HEK293 (cell line): Measurements from ENCODE around the gene SLC2A4RG.

ENCODE experiments used
- CTCF ChIA-PET: fragments of 350-600 bp; formaldehyde crosslinking; extraction: SDS; loops from one replicate; lab custom pipeline; 2021; ENCODE audit warnings: antibody characterized with exemption; lab: Yijun Ruan, JAX
- POLR2A ChIA-PET: fragments of 300-600 bp; formaldehyde crosslinking; extraction: SDS; loops from one replicate; lab custom pipeline; 2020; ENCODE audit warnings: antibody characterized with exemption, inconsistent platforms; lab: Yijun Ruan, JAX
- H3K27ac ChIP-seq: fragments of 200-500 bp; sonication (Bioruptor generic); 2 replicates; pipeline ENCODE4 v1.5.1; 2014; ENCODE audit warnings: low read depth, low read length, control low read depth, inconsistent platforms; ENCODE audit errors: extremely low read depth
- H3K36me3 ChIP-seq, 2 experiments: fragments of 200-500 bp in 1 of 2; sonication (Bioruptor generic) in 1 of 2; 1 replicate in 1 of 2; 2 replicates in 1 of 2; pipeline ENCODE4 v1.5.1; 2014 to 2017; ENCODE audit warnings: inconsistent platforms in 2 of 2, low read length in 2 of 2; ENCODE audit not compliant: control insufficient read depth in 2 of 2, insufficient read depth in 1 of 2
- H3K4me1 ChIP-seq: fragments of 200-500 bp; sonication (Bioruptor generic); 2 replicates; pipeline ENCODE4 v1.5.1; 2014; ENCODE audit warnings: mild to moderate bottlenecking, low read length, inconsistent platforms; ENCODE audit not compliant: control insufficient read depth, insufficient read depth
- H3K4me3 ChIP-seq: 2 replicates; pipeline ENCODE4 v1.5.1; 2011; ENCODE audit warnings: low read depth, mild to moderate bottlenecking, control low read depth, low read length, moderate library complexity
- H3K9me3 ChIP-seq: fragments of 200-500 bp; sonication (Bioruptor generic); 2 replicates; pipeline ENCODE4 v1.5.1; 2014; ENCODE audit warnings: low read depth, low read length, inconsistent platforms; ENCODE audit not compliant: control insufficient read depth, insufficient read depth
- FEZF1 ChIP-seq: fragments of 450-650 bp; formaldehyde crosslinking; IDR thresholded peaks from 2 replicates; pipeline ENCODE4 v1.5.1; 2016; ENCODE audit warnings: missing biosample characterization, missing genetic modification characterization
- GLIS2 ChIP-seq: fragments of 450-650 bp; formaldehyde crosslinking; IDR thresholded peaks from 2 replicates; pipeline ENCODE4 v1.5.1; 2016; ENCODE audit warnings: missing biosample characterization, missing genetic modification characterization
- SETDB1 ChIP-seq: IDR thresholded peaks from one replicate; pipeline ENCODE4 v1.6.1; 2017; ENCODE audit warnings: mild to moderate bottlenecking, low read length, moderate library complexity, mixed read lengths; ENCODE audit not compliant: insufficient read length
- SP3 ChIP-seq: fragments of 450-650 bp; formaldehyde crosslinking; IDR thresholded peaks from 2 replicates; pipeline ENCODE4 v1.5.1; 2016; ENCODE audit warnings: missing biosample characterization, missing genetic modification characterization
- ZFHX2 ChIP-seq: fragments of 450-650 bp; formaldehyde crosslinking; conservative IDR thresholded peaks from 2 replicates; pipeline ENCODE4 v1.5.1; 2016; ENCODE audit warnings: missing biosample characterization, missing genetic modification characterization
- ZFP3 ChIP-seq: fragments of 450-650 bp; formaldehyde crosslinking; IDR thresholded peaks from 2 replicates; pipeline ENCODE4 v1.5.1; 2016; ENCODE audit warnings: low read depth, missing biosample characterization, missing genetic modification characterization
- ZIC2 ChIP-seq: fragments of 450-650 bp; formaldehyde crosslinking; IDR thresholded peaks from 2 replicates; pipeline ENCODE4 v1.5.1; 2016; ENCODE audit warnings: missing biosample characterization, missing genetic modification characterization
- ZNF121 ChIP-seq: fragments of 450-650 bp; formaldehyde crosslinking; IDR thresholded peaks from 2 replicates; pipeline ENCODE4 v1.5.1; 2016; ENCODE audit warnings: missing biosample characterization, missing genetic modification characterization
- ZNF155 ChIP-seq: fragments of 450-650 bp; formaldehyde crosslinking; IDR thresholded peaks from 2 replicates; pipeline ENCODE4 v1.5.1; 2016; ENCODE audit warnings: missing biosample characterization, missing genetic modification characterization
- ZNF16 ChIP-seq: fragments of 450-650 bp; formaldehyde crosslinking; IDR thresholded peaks from 2 replicates; pipeline ENCODE4 v1.5.1; 2016; ENCODE audit warnings: low read depth, missing biosample characterization, missing genetic modification characterization
- ZNF184 ChIP-seq: fragments of 450-650 bp; IDR thresholded peaks from 2 replicates; pipeline ENCODE4 v1.5.1; 2018; ENCODE audit warnings: missing biosample characterization, mild to moderate bottlenecking, missing genetic modification characterization
- ZNF555 ChIP-seq: fragments of 450-650 bp; formaldehyde crosslinking; conservative IDR thresholded peaks from 2 replicates; pipeline ENCODE4 v1.5.1; 2017; ENCODE audit warnings: missing biosample characterization, mild to moderate bottlenecking, missing genetic modification characterization, inconsistent platforms
- ZNF629 ChIP-seq: fragments of 450-650 bp; formaldehyde crosslinking; IDR thresholded peaks from 2 replicates; pipeline ENCODE4 v1.5.1; 2017; ENCODE audit warnings: missing biosample characterization, missing genetic modification characterization
- ZNF658 ChIP-seq: fragments of 450-650 bp; formaldehyde crosslinking; IDR thresholded peaks from 2 replicates; pipeline ENCODE4; 2016; ENCODE audit warnings: missing biosample characterization, missing genetic modification characterization
- ZNF660 ChIP-seq: fragments of 450-650 bp; IDR thresholded peaks from 2 replicates; pipeline ENCODE4 v1.5.1; 2018; ENCODE audit warnings: missing biosample characterization, mild to moderate bottlenecking, missing genetic modification characterization
- ZNF76 ChIP-seq: fragments of 450-650 bp; formaldehyde crosslinking; IDR thresholded peaks from 2 replicates; pipeline ENCODE4; 2016; ENCODE audit warnings: low read depth, missing biosample characterization, missing genetic modification characterization, borderline replicate concordance
- TF ChIP-seq, protein P1 (sequence below): fragments of 450-650 bp; formaldehyde crosslinking; IDR thresholded peaks from 2 replicates; pipeline ENCODE4 v1.5.1; 2016; ENCODE audit warnings: missing biosample characterization, missing genetic modification characterization
- TF ChIP-seq, protein P2 (sequence below): fragments of 450-650 bp; formaldehyde crosslinking; IDR thresholded peaks from 2 replicates; pipeline ENCODE4 v1.5.1; 2016; ENCODE audit warnings: missing biosample characterization, missing genetic modification characterization
- TF ChIP-seq, protein P3 (sequence below): fragments of 450-650 bp; formaldehyde crosslinking; IDR thresholded peaks from 2 replicates; pipeline ENCODE4 v1.5.1; 2017; ENCODE audit warnings: missing biosample characterization, missing genetic modification characterization
- TF ChIP-seq, protein P4 (sequence below): fragments of 450-650 bp; formaldehyde crosslinking; IDR thresholded peaks from 2 replicates; pipeline ENCODE4 v1.5.1; 2017; ENCODE audit warnings: missing biosample characterization, missing genetic modification characterization
- TF ChIP-seq, protein P5 (sequence below): fragments of 450-650 bp; formaldehyde crosslinking; IDR thresholded peaks from 2 replicates; pipeline ENCODE4 v1.5.1; 2016; ENCODE audit warnings: missing biosample characterization, missing genetic modification characterization
- TF ChIP-seq, protein P6 (sequence below): fragments of 450-650 bp; formaldehyde crosslinking; IDR thresholded peaks from 2 replicates; pipeline ENCODE4 v1.5.1; 2016; ENCODE audit warnings: missing biosample characterization, missing genetic modification characterization
- TF ChIP-seq, protein P7 (sequence below): fragments of 450-650 bp; formaldehyde crosslinking; IDR thresholded peaks from 2 replicates; pipeline ENCODE4 v1.5.1; 2016; ENCODE audit warnings: missing biosample characterization, missing genetic modification characterization
- TF ChIP-seq, protein P8 (sequence below): fragments of 450-650 bp; formaldehyde crosslinking; IDR thresholded peaks from 2 replicates; pipeline ENCODE4 v1.5.1; 2016; ENCODE audit warnings: missing biosample characterization, missing genetic modification characterization, low read depth

The SLC2A4RG gene, protein sequence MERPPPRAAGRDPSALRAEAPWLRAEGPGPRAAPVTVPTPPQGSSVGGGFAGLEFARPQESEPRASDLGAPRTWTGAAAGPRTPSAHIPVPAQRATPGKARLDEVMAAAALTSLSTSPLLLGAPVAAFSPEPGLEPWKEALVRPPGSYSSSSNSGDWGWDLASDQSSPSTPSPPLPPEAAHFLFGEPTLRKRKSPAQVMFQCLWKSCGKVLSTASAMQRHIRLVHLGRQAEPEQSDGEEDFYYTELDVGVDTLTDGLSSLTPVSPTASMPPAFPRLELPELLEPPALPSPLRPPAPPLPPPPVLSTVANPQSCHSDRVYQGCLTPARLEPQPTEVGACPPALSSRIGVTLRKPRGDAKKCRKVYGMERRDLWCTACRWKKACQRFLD

DNA sequence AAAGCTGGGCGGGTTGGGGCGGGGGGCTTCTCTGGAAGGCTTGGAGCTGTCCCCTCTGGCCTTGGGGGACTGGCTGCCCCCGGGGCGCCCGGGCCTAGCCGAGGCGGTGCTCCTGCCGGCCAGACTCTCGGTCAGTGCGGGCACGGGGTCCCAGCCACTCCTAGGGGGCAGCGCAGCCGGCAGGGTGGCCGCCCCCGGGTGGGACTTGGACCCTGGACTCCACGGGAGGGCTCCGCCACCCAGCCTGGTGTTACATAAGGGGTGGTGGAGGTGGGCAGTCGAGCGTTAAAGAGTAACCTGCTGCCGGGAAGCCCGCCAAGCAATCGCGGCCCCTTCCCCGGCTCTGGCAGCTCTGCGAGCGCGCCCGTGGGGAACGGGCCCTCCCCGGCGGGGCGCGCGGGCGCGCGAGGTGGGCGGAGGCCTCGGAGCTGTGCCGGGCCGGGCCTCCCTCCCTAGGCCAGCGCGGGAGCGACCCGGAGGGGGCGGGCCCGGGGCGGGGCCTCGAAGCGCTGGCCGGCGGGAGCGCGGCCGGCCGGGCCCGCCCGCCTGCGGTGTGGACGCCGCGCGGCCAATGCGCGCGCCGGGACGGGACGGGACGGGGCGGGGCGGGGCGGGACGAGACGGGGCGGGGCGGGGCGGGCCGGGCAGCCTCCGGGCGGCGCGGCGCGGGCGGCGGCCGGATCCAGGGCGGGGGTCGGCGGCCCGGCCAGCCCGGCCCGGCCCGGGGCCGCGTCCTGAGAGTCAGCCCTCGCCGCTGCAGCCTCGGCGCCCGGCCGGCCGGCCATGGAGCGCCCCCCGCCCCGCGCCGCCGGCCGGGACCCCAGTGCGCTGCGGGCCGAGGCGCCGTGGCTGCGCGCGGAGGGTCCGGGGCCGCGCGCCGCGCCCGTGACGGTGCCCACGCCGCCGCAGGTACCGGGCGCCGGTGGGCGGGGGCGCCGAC lies at the start of gene SLC2A4RG:
TSS of gene SLC2A4RG (plus strand) at position 647 of the 940 bp plus-strand sequence. CDS start at position 784, 137 bp downstream.
- Histone ChIP-seq H3K4me1 (no peaks in the 10 kb centered on the region; the same call in 1 of the 2 replicates), H3K4me3 (peak within 1 kb of the TSS; percentile 54), H3K36me3 (peaks cover 4 to 52% of the 10 kb centered on the region in 2 experiments; a peak in 1 of 3 replicates), H3K9me3 (no peaks in the 10 kb centered on the region), H3K27ac (peak within 1 kb of the TSS; percentile 79)
- ChIA-PET POLR2A (no interaction called here), CTCF (no interaction called here)
- TF ChIP-seq, protein P1, sequence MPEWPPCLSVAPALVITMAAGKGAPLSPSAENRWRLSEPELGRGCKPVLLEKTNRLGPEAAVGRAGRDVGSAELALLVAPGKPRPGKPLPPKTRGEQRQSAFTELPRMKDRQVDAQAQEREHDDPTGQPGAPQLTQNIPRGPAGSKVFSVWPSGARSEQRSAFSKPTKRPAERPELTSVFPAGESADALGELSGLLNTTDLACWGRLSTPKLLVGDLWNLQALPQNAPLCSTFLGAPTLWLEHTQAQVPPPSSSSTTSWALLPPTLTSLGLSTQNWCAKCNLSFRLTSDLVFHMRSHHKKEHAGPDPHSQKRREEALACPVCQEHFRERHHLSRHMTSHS (tag by site-specific recombination) = no peak
- TF ChIP-seq, protein P2, sequence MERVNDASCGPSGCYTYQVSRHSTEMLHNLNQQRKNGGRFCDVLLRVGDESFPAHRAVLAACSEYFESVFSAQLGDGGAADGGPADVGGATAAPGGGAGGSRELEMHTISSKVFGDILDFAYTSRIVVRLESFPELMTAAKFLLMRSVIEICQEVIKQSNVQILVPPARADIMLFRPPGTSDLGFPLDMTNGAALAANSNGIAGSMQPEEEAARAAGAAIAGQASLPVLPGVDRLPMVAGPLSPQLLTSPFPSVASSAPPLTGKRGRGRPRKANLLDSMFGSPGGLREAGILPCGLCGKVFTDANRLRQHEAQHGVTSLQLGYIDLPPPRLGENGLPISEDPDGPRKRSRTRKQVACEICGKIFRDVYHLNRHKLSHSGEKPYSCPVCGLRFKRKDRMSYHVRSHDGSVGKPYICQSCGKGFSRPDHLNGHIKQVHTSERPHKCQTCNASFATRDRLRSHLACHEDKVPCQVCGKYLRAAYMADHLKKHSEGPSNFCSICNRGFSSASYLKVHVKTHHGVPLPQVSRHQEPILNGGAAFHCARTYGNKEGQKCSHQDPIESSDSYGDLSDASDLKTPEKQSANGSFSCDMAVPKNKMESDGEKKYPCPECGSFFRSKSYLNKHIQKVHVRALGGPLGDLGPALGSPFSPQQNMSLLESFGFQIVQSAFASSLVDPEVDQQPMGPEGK (tag by site-specific recombination) = 0 out of 2 replicates have a peak, but pooled peaks have one; percentile 49
- TF ChIP-seq, protein P3, sequence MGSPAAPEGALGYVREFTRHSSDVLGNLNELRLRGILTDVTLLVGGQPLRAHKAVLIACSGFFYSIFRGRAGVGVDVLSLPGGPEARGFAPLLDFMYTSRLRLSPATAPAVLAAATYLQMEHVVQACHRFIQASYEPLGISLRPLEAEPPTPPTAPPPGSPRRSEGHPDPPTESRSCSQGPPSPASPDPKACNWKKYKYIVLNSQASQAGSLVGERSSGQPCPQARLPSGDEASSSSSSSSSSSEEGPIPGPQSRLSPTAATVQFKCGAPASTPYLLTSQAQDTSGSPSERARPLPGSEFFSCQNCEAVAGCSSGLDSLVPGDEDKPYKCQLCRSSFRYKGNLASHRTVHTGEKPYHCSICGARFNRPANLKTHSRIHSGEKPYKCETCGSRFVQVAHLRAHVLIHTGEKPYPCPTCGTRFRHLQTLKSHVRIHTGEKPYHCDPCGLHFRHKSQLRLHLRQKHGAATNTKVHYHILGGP (tag by site-specific recombination) = no peak
- TF ChIP-seq SETDB1 (no peak), SP3 (tag by site-specific recombination) (no peak), ZNF76 (tag by site-specific recombination) (no peak), ZNF121 (tag by site-specific recombination) (no peak), ZNF16 (tag by site-specific recombination) (no peak), FEZF1 (no peak), GLIS2 (tag by site-specific recombination) (peak; percentile 92), ZFHX2 (tag by site-specific recombination) (peak; percentile 57; the same call in 1 of the 2 replicates), ZIC2 (tag by site-specific recombination) (peak; percentile 62; the same call in 1 of the 2 replicates), ZNF629 (tag by site-specific recombination) (no peak), ZNF155 (tag by site-specific recombination) (no peak), ZFP3 (no peak), ZNF555 (tag by site-specific recombination) (no peak), ZNF184 (tag by site-specific recombination) (no peak), ZNF658 (tag by site-specific recombination) (no peak), ZNF660 (no peak)
- TF ChIP-seq, protein P4, sequence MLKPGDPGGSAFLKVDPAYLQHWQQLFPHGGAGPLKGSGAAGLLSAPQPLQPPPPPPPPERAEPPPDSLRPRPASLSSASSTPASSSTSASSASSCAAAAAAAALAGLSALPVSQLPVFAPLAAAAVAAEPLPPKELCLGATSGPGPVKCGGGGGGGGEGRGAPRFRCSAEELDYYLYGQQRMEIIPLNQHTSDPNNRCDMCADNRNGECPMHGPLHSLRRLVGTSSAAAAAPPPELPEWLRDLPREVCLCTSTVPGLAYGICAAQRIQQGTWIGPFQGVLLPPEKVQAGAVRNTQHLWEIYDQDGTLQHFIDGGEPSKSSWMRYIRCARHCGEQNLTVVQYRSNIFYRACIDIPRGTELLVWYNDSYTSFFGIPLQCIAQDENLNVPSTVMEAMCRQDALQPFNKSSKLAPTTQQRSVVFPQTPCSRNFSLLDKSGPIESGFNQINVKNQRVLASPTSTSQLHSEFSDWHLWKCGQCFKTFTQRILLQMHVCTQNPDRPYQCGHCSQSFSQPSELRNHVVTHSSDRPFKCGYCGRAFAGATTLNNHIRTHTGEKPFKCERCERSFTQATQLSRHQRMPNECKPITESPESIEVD (tag by site-specific recombination) = no peak
- TF ChIP-seq, protein P5, sequence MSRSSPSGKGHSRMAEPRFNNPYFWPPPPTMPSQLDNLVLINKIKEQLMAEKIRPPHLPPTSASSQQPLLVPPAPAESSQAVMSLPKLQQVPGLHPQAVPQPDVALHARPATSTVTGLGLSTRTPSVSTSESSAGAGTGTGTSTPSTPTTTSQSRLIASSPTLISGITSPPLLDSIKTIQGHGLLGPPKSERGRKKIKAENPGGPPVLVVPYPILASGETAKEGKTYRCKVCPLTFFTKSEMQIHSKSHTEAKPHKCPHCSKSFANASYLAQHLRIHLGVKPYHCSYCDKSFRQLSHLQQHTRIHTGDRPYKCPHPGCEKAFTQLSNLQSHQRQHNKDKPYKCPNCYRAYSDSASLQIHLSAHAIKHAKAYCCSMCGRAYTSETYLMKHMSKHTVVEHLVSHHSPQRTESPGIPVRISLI (tag by site-specific recombination) = no peak
- TF ChIP-seq, protein P6, sequence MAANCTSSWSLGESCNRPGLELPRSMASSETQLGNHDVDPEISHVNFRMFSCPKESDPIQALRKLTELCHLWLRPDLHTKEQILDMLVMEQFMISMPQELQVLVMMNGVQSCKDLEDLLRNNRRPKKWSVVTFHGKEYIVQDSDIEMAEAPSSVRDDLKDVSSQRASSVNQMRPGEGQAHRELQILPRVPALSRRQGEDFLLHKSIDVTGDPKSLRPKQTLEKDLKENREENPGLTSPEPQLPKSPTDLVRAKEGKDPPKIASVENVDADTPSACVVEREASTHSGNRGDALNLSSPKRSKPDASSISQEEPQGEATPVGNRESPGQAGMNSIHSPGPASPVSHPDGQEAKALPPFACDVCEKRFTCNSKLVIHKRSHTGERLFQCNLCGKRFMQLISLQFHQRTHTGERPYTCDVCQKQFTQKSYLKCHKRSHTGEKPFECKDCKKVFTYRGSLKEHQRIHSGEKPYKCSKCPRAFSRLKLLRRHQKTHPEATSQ (tag by site-specific recombination) = 0 out of 2 replicates have a peak, but pooled peaks have one; percentile 11
- TF ChIP-seq, protein P7, sequence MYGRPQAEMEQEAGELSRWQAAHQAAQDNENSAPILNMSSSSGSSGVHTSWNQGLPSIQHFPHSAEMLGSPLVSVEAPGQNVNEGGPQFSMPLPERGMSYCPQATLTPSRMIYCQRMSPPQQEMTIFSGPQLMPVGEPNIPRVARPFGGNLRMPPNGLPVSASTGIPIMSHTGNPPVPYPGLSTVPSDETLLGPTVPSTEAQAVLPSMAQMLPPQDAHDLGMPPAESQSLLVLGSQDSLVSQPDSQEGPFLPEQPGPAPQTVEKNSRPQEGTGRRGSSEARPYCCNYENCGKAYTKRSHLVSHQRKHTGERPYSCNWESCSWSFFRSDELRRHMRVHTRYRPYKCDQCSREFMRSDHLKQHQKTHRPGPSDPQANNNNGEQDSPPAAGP = no peak
- TF ChIP-seq, protein P8, sequence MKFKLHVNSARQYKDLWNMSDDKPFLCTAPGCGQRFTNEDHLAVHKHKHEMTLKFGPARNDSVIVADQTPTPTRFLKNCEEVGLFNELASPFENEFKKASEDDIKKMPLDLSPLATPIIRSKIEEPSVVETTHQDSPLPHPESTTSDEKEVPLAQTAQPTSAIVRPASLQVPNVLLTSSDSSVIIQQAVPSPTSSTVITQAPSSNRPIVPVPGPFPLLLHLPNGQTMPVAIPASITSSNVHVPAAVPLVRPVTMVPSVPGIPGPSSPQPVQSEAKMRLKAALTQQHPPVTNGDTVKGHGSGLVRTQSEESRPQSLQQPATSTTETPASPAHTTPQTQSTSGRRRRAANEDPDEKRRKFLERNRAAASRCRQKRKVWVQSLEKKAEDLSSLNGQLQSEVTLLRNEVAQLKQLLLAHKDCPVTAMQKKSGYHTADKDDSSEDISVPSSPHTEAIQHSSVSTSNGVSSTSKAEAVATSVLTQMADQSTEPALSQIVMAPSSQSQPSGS = no peak
